ENCODE measurements around the gene CD226.

- TF ChIP-seq, protein P1, sequence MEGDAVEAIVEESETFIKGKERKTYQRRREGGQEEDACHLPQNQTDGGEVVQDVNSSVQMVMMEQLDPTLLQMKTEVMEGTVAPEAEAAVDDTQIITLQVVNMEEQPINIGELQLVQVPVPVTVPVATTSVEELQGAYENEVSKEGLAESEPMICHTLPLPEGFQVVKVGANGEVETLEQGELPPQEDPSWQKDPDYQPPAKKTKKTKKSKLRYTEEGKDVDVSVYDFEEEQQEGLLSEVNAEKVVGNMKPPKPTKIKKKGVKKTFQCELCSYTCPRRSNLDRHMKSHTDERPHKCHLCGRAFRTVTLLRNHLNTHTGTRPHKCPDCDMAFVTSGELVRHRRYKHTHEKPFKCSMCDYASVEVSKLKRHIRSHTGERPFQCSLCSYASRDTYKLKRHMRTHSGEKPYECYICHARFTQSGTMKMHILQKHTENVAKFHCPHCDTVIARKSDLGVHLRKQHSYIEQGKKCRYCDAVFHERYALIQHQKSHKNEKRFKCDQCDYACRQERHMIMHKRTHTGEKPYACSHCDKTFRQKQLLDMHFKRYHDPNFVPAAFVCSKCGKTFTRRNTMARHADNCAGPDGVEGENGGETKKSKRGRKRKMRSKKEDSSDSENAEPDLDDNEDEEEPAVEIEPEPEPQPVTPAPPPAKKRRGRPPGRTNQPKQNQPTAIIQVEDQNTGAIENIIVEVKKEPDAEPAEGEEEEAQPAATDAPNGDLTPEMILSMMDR (IDR thresholded peaks at IDR 0.05): no peak
- no peak for TF ChIP-seq POLR2A (IDR thresholded peaks at IDR 0.05; ENCODE audit: low read depth)
Measured at GRCh38 chr18:69804776-69805501, 142.7 kb downstream of the CD226 start.

All from esophagus muscularis mucosa (tissue), 3 donors.